Stomach (tissue), 9 donors: Measurements from ENCODE around the gene ATXN7L1. TPM values are rescaled to one million over a fixed set of nuclear protein-coding genes. Genes with fewer than 3 reads are reported as not detected.

Source experiments
- DNase-seq, 2 donors: peaks; one replicate each; pipeline versions ENCODE4 v3.0.0 to v3.0.0-alpha.2; 2013 to 2019
- H3K27ac ChIP-seq, 5 donors: fragments of 200-600 bp in 4 of 5; sonication (generic) in 4 of 5; one replicate each; pipeline ENCODE4 v1.5.1; 2013 to 2019; ENCODE audit warnings: mild to moderate bottlenecking in 1 of 5, moderate library complexity in 1 of 5
- H3K27me3 ChIP-seq, 3 donors: fragments of 200-600 bp; sonication (generic); one replicate each; pipeline ENCODE4 v1.5.1; 2017 to 2019; ENCODE audit warnings: mixed run types in 1 of 3
- H3K36me3 ChIP-seq, 4 donors: fragments of 200-600 bp; sonication (generic); 1 replicate in 3 of 4; 2 replicates in 1 of 4; pipeline ENCODE4 v1.5.1; 2016 to 2019
- H3K4me1 ChIP-seq, 4 donors: fragments of 200-600 bp; sonication (generic); one replicate each; pipeline ENCODE4 v1.5.1; 2016 to 2019
- H3K4me3 ChIP-seq, 4 donors: fragments of 200-600 bp; sonication (generic) in 3 of 4; one replicate each; pipeline ENCODE4 v1.5.1; 2016 to 2019; ENCODE audit warnings: mild to moderate bottlenecking in 1 of 4
- H3K9me3 ChIP-seq, 4 donors: fragments of 200-600 bp; sonication (generic); one replicate each; pipeline ENCODE4 v1.5.1; 2016 to 2019
- CTCF ChIP-seq, 7 experiments: fragments of 450-650 bp in 4 of 7; fragments of 200-600 bp in 3 of 7; sonication (generic) in 3 of 7; IDR thresholded peaks; one replicate each; pipeline ENCODE4 v1.5.1; 2016 to 2019; ENCODE audit warnings: antibody characterized with exemption in 7 of 7, control low read depth in 2 of 7, mild to moderate bottlenecking in 1 of 7
- EP300 ChIP-seq: sonication (generic); formaldehyde crosslinking; IDR thresholded peaks from one replicate; pipeline ENCODE4 v1.6.1; 2017; ENCODE audit warnings: antibody characterized with exemption
- POLR2A ChIP-seq, 4 donors: fragments of 450-650 bp; IDR thresholded peaks; one replicate each; pipeline ENCODE4 v1.6.1; 2016; ENCODE audit warnings: antibody characterized with exemption in 4 of 4, control low read depth in 2 of 4, mild to moderate bottlenecking in 1 of 4, moderate library complexity in 1 of 4
- POLR2AphosphoS5 ChIP-seq, 3 donors: sonication (generic); formaldehyde crosslinking; IDR thresholded peaks; one replicate each; pipeline ENCODE4 v1.6.1; 2016; ENCODE audit warnings: antibody characterized with exemption in 3 of 3
- WGBS, 5 donors: extraction: QIAGEN DNeasy Blood & Tissue Kit in 3 of 5; methylation state at CpG; one replicate each; pipeline versions ENCODE4 v1.1.5 to v1.1.7; 2013 to 2018; 5-methylcytosine and 5-hydroxymethylcytosine counted together
- intact Hi-C: fragments of 100-400 bp; cut with DNase I; formaldehyde crosslinking; loops from one replicate; pipeline ENCODE4 v1.15.1; 2023; ENCODE audit warnings: low total_unique reads
- polyA plus RNA-seq, 3 donors: library from polyadenylated mRNA; stranded (reverse); fragments of 200-250 nt; gene quantifications; one replicate each; pipeline ENCODE4 v1.2.3, GENCODE V29; 2013
- total RNA-seq, 5 donors: library from RNA; depleted of rRNA; stranded (reverse); fragments of >200 nt; gene quantifications; one replicate each; pipeline versions ENCODE4 v1.1.0 to v1.2.3, GENCODE V29; 2014 to 2016
- donor health status: healthy with polysubstance abuse.
- donor health status: Bipolar disorder and iron deficiency.
- donor health status: healthy.

Gene ATXN7L1
- total and polyA plus RNA-seq, 8 donors = 3.8 to 92.2 (median 8.8) TPM

GRCh38 chr7:105826143-105826542 lies 50.3 kb downstream of the ATXN7L1 start:
- Histone ChIP-seq H3K36me3 (no peaks in the 10 kb centered on the region), H3K27me3 (no peaks in the 10 kb centered on the region), H3K9me3 (no peaks in the 10 kb centered on the region), H3K4me1 (peaks cover 15 to 37% (median 24%) of the 10 kb centered on the region in 4 donors), H3K4me3 (no peak overlapping the region), H3K27ac (no peak overlapping the region)
- intact Hi-C loops = no loop called here
- no peak for DNase-seq
- TF ChIP-seq EP300 = no peak
- no peak for TF ChIP-seq POLR2A (IDR thresholded peaks at IDR 0.05)
- no peak for TF ChIP-seq CTCF (IDR thresholded peaks at IDR 0.05)
- no peak for TF ChIP-seq POLR2AphosphoS5 (IDR thresholded peaks at IDR 0.05)

- Histone ChIP-seq H3K4me1 (peaks cover 7 to 29% (median 17%) of the 10 kb centered on the region in 4 donors), H3K27me3 (no peaks in the 10 kb centered on the region), H3K9me3 (no peaks in the 10 kb centered on the region), H3K27ac (no peak overlapping the region), H3K36me3 (no peaks in the 10 kb centered on the region), H3K4me3 (no peak overlapping the region)
- WGBS, 5 donors = 73 to 100% (median 94%) methylated on average over 1 of the region's 1 CpG
- no peak for DNase-seq
- intact Hi-C loops = no loop called here
- TF ChIP-seq POLR2A (IDR thresholded peaks at IDR 0.05) = no peak
- TF ChIP-seq EP300 = no peak
- TF ChIP-seq POLR2AphosphoS5 (IDR thresholded peaks at IDR 0.05) = no peak
- no peak for TF ChIP-seq CTCF (IDR thresholded peaks at IDR 0.05)
These were observed 51.0 kb downstream of the ATXN7L1 start for GRCh38 chr7:105825371-105825770.

GRCh38 chr7:105822806-105823205 lies 53.6 kb downstream of the ATXN7L1 start:
- no peaks in the 10 kb centered on the region for H3K36me3 ChIP-seq
- no peak overlapping the region for H3K4me3 ChIP-seq
- intact Hi-C loops = no loop called here
- no peaks in the 10 kb centered on the region for H3K9me3 ChIP-seq
- no peaks in the 10 kb centered on the region for H3K27me3 ChIP-seq
- H3K27ac ChIP-seq = no peak overlapping the region
- peaks cover 0 to 9% (median 0%) of the 10 kb centered on the region in 4 donors for H3K4me1 ChIP-seq
- 59 to 80% (median 69%) methylated on average over 1 of the region's 1 CpG for WGBS, 5 donors
- no peak for TF ChIP-seq EP300
- TF ChIP-seq POLR2AphosphoS5 (IDR thresholded peaks at IDR 0.05) = no peak
- TF ChIP-seq POLR2A (IDR thresholded peaks at IDR 0.05) = no peak
- TF ChIP-seq CTCF (IDR thresholded peaks at IDR 0.05) = no peak
- DNase-seq = no peak

- Histone ChIP-seq H3K27me3 (no peaks in the 10 kb centered on the region), H3K4me3 (no peak overlapping the region), H3K36me3 (no peaks in the 10 kb centered on the region), H3K9me3 (no peaks in the 10 kb centered on the region), H3K27ac (no peak overlapping the region), H3K4me1 (peaks cover 0 to 16% (median 6%) of the 10 kb centered on the region in 4 donors)
- TF ChIP-seq EP300 = no peak
- WGBS, 5 donors = 90 to 94% (median 92%) methylated on average over 4 of the region's 4 CpGs
- intact Hi-C loops = no loop called here
- no peak for DNase-seq
These were observed 54.9 kb downstream of the ATXN7L1 start for GRCh38 chr7:105821527-105821926.

- Histone ChIP-seq H3K4me1 (peaks cover 0 to 18% (median 5%) of the 10 kb centered on the region in 4 donors), H3K36me3 (no peaks in the 10 kb centered on the region), H3K27ac (no peak overlapping the region), H3K4me3 (no peak overlapping the region), H3K9me3 (no peaks in the 10 kb centered on the region), H3K27me3 (no peaks in the 10 kb centered on the region)
- DNase-seq = no peak
- intact Hi-C loops = no loop called here
- 90 to 94% (median 93%) methylated on average over 5 of the region's 5 CpGs for WGBS, 5 donors
- TF ChIP-seq CTCF (IDR thresholded peaks at IDR 0.05) (no peak), POLR2AphosphoS5 (IDR thresholded peaks at IDR 0.05) (no peak), EP300 (no peak), POLR2A (IDR thresholded peaks at IDR 0.05) (no peak)
These were observed 55.9 kb downstream of the ATXN7L1 start for GRCh38 chr7:105820363-105821066.
